Vagina (tissue), 2 donors: ENCODE measurements around the gene COX10.

Experiments
- CTCF ChIP-seq, 3 experiments: fragments of 450-650 bp in 2 of 3; fragments of 200-600 bp in 1 of 3; sonication (generic) in 1 of 3; IDR thresholded peaks; one replicate each; pipeline ENCODE4 v1.5.1; 2017 to 2019; ENCODE audit warnings: antibody characterized with exemption in 3 of 3, mild to moderate bottlenecking in 2 of 3, moderate library complexity in 2 of 3
- POLR2A ChIP-seq, 2 donors: fragments of 450-650 bp; IDR thresholded peaks; one replicate each; pipeline ENCODE4 v1.6.1; 2017; ENCODE audit warnings: antibody characterized with exemption in 2 of 2, mild to moderate bottlenecking in 2 of 2, moderate library complexity in 2 of 2
- POLR2AphosphoS5 ChIP-seq, 2 donors: sonication (generic); formaldehyde crosslinking; IDR thresholded peaks; one replicate each; pipeline ENCODE4 v1.9.0; 2017; ENCODE audit warnings: antibody characterized with exemption in 2 of 2, mild to moderate bottlenecking in 2 of 2, low read depth in 1 of 2; ENCODE audit not compliant: insufficient read depth in 1 of 2

GRCh38 chr17:14060706-14061105, 8.6 kb upstream of the COX10 start:
- TF ChIP-seq POLR2A (IDR thresholded peaks at IDR 0.05) (no peak), CTCF (IDR thresholded peaks at IDR 0.05) (no peak), POLR2AphosphoS5 (IDR thresholded peaks at IDR 0.05; ENCODE audit: insufficient read depth in 1 of 2, low read depth in 1 of 2) (no peak)
